Urinary bladder (tissue), 4 donors: ENCODE measurements around the gene ZC2HC1B. TPM values are rescaled to one million over a fixed set of nuclear protein-coding genes. Genes with fewer than 3 reads are reported as not detected.

Experiments
- DNase-seq: peaks from one replicate; pipeline ENCODE4 v3.0.0-alpha.2; 2015; ENCODE audit errors: extremely low spot score
- H3K27ac ChIP-seq: one replicate; pipeline ENCODE4 v1.5.1; 2013; ENCODE audit warnings: low read depth, mild to moderate bottlenecking, moderate library complexity
- H3K36me3 ChIP-seq: one replicate; pipeline ENCODE4 v1.6.1; 2013; ENCODE audit warnings: mild to moderate bottlenecking, moderate library complexity; ENCODE audit not compliant: insufficient read depth
- H3K4me1 ChIP-seq: one replicate; pipeline ENCODE4 v1.6.1; 2013; ENCODE audit warnings: mild to moderate bottlenecking, moderate library complexity; ENCODE audit not compliant: insufficient read depth
- H3K4me3 ChIP-seq: one replicate; pipeline ENCODE4 v1.5.1; 2013; ENCODE audit warnings: low read depth, low read length
- WGBS: extraction: QIAGEN DNeasy Blood & Tissue Kit; methylation state at CpG from one replicate; pipeline ENCODE4 v1.1.7; 2013; 5-methylcytosine and 5-hydroxymethylcytosine counted together
- polyA plus RNA-seq: library from polyadenylated mRNA; stranded (reverse); fragments of 200-250 nt; gene quantifications from one replicate; pipeline ENCODE4 v1.2.3, GENCODE V29; 2013
- total RNA-seq: library from RNA; depleted of rRNA; stranded (reverse); fragments of >200 nt; gene quantifications from one replicate; pipeline ENCODE4 v1.2.3, GENCODE V29; 2014
- donor health status: healthy with polysubstance abuse.
- donor health status: healthy.

Gene ZC2HC1B
- total and polyA plus RNA-seq, 2 donors, result not detected

DNA sequence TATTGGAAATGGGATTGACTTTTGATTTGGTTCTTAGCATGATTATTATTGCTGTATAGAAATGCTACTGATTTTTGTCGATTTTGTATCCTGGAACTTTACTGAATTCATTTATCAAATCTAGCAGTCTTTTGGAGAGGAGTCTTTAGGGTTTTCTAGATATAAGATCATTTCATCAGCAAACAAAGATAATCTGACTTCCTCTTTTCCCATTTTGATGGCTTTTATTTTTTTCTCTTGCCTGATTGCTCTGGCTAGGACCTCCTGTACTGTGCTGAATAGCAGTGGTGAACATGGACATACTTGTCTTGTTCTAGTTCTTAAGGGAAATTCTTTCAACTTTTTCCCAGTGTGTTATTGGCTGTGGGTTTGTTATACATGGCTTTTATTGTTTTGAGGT lies 64.6 kb downstream of the ZC2HC1B start:
- Histone ChIP-seq H3K36me3 (no peaks in the 10 kb centered on the region), H3K4me1 (no peaks in the 10 kb centered on the region), H3K4me3 (no peak overlapping the region), H3K27ac (no peak overlapping the region)
- no peak for DNase-seq
- 88% methylated on average over 1 of the region's 1 CpG for WGBS

DNA sequence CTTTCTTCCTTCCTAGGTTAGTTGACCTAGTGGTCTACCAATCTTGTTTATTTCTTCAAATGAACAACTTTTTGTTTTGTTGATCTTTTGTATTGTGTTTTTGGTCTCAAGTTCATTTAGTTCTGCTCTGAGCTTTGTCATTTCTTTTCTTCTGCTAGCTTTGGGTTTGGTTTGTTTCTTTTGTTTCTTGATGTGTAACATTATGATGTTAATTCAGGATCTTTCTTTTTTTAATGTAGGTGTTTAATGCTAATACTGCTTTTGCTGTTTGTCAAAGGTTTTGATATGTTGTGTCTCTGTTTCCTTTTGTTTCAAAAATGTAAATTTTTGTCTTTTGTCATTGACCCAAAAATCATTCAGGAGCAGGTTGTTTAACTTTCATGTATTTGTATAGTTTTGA lies 65.7 kb downstream of the ZC2HC1B start:
- H3K27ac ChIP-seq, result no peak overlapping the region
- no peak overlapping the region for H3K4me3 ChIP-seq
- no peaks in the 10 kb centered on the region for H3K36me3 ChIP-seq
- no peaks in the 10 kb centered on the region for H3K4me1 ChIP-seq
- DNase-seq, result no peak

DNA sequence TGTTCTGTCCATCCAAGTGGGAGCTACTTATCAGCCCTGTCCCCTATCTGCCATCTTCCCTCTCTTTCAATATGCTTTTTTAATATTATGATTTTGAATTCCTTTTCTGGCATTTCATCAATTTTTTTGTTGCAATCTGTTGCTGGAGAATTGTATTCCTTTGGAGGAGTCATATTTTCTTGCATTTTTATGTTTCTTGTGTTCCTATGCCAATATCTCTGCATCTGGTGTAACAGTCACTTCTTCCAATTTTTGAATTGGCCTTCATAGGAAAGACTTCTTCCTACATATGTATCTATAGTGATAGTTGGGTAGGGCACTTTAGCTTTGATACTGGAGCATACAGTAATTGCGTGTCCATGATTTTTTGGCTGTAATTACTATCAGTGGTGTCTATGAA lies 70.1 kb downstream of the ZC2HC1B start:
- Histone ChIP-seq H3K36me3 (no peaks in the 10 kb centered on the region), H3K4me3 (no peak overlapping the region), H3K27ac (no peak overlapping the region), H3K4me1 (no peaks in the 10 kb centered on the region)
- DNase-seq, result no peak
- WGBS, result 95% methylated on average over 1 of the region's 1 CpG

DNA sequence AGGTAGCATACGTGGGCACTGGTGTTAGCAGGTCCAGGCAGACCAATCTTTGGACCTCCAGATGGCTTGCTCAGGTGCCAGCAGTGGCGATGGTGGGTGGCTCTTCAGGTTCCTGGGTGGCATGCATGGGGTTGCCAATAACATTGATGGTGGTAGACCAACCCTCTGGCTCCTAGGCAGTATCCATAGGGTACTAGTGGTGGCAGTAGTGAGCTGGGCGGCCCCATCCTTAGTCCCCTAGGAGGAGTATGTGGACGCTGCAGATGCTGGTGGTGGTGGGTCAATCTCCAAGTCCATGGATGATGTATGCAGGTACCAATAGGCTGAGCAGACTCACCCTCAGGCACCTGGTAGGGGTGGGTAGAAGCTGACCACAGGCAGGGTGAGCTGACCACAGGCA lies 70.6 kb downstream of the ZC2HC1B start:
- Histone ChIP-seq H3K4me3 (no peak overlapping the region), H3K4me1 (no peaks in the 10 kb centered on the region), H3K36me3 (no peaks in the 10 kb centered on the region), H3K27ac (no peak overlapping the region)
- WGBS, result 97% methylated on average over 4 of the region's 4 CpGs
- no peak for DNase-seq

DNA sequence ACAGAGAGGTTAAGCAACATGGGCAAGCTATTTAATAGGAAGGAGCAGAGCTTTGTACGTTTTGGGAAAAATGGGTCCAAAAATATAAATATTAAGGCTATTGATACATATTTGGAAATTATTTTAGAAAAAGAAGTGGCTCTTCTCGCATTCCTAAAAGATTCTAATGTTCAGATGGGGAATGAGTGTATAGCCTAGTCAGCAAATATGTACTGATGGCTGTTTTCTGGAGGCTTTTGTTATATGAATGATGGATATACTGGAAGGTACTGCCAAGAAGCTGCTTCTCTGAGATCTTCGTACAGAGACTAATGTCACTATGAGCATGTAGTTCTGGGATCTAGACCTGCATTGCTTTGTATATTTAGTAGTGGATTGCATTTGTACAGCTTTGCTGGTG lies 72.1 kb downstream of the ZC2HC1B start:
- Histone ChIP-seq H3K27ac (no peak overlapping the region), H3K4me3 (no peak overlapping the region), H3K4me1 (no peaks in the 10 kb centered on the region), H3K36me3 (no peaks in the 10 kb centered on the region)
- no peak for DNase-seq
- WGBS, result 89% methylated on average over 3 of the region's 3 CpGs

DNA sequence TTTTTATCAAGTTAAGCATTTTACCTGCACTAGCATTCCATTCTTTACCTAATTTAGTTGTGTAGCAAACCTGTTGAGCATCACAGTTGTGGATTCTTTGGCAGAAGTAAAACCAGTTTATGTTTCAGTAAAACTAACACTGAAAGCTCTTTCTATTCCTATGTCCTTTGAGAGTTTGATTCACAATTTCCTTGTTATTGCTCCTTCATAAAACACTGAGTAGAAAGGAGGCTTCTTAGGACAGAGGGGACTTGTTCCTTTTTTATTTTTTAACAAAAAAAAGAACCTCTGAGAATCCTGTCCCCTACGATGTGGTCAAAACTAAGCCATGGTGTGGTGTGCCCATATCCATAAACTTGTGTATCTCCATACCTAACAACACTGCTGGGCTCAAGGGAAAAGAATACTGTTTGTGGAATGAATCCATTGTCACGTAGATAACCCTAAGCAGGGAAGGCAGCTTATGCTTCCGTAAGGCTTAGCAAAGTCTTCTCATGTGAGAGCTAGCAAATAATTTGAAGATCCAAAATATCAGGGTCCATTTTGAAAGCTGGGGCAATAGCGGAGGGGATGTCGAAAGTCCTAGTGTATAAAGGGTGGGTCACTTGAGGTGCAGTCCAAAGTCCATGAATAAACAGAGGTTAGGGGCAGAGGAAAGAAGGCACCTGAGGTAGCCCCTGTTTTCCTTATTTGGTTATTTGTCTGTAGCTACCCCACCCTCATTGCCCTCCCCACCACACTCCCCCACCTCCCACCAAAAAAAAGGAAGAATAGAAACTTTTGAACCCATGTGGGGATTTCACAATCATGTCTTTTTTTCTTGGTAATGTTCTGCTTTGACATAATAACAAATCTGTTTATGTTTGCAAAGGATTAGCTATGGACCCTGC lies 72.7 kb downstream of the ZC2HC1B start:
- peak overlapping the region; percentile 83 for H3K27ac ChIP-seq
- no peaks in the 10 kb centered on the region for H3K36me3 ChIP-seq
- DNase-seq, result no peak
- 60% methylated on average over 5 of the region's 5 CpGs for whole genome bisulfite sequencing
- H3K4me3 ChIP-seq, result no peak overlapping the region
- H3K4me1 ChIP-seq, result no peaks in the 10 kb centered on the region

DNA sequence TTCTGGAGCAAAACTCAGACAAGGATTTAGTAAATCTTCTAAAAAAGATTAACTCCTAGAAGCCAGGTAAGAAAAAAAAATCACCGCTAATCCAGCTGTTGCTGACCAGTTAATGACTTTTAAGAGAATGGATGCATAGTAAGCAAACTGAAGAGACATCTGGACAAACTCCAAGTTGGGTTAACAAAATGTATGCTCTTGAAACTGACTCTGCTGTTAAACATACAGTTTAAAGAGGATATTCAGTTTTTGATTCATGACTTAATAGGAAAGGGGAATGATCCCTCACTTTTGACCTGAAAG lies 73.3 kb downstream of the ZC2HC1B start:
- Histone ChIP-seq H3K4me1 (no peaks in the 10 kb centered on the region), H3K27ac (no peak overlapping the region)

DNA sequence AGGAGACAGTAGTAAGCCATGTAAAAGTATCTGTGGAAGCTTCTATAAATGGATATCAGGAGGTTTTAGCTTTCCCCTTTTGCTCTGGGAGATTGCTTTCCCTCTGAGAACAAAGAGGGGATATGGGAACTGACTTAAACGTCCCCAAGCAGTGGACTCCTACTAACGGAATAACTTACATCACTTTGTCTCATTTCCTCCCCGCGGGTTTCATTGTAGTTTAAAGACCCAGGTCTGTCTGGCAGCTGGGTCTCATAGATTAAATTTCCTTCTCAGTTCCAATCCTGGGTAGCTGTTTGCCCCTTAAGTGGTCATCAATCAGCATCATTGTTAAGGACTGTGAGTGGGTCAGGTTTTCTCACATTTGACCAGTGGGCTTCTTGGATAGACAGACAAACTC lies 75.1 kb downstream of the ZC2HC1B start:
- no peak for DNase-seq
- Histone ChIP-seq H3K4me3 (no peak overlapping the region), H3K36me3 (no peaks in the 10 kb centered on the region), H3K27ac (no peak overlapping the region), H3K4me1 (no peaks in the 10 kb centered on the region)
- 42% methylated on average over 4 of the region's 4 CpGs for WGBS

More for the DNA sequence above, 73.3 kb downstream of the ZC2HC1B start:
- no peaks in the 10 kb centered on the region for H3K36me3 ChIP-seq
- no peak for DNase-seq
- WGBS, result 72% methylated on average over 1 of the region's 1 CpG
- H3K4me3 ChIP-seq, result no peak overlapping the region

DNA sequence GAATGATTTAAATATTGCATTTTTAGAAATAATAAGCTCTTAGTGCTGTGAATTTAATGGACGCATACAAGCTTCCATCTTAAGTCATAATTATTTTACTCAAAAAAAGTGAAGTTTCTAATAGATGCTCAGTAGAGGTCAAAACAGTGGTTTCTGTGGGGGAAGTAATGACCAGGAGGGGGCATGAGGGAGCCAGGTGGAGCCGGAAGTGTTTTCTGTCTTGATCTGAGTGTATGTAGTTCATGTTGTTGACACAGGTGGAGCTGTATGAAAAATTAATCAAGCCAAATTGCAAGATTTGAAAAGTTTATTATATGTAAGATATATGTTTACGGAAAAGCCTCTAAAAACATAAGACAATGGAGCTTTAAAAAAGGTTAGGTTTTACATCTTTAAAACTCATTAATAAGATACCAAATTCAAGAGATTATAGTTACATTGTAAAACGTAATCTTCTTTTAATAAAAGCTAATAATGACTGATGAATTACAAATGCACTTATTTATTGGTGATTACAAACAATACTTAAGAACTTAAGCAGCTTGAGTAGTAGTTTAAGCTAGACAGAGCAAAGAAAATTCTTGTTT lies 75.8 kb downstream of the ZC2HC1B start:
- no peaks in the 10 kb centered on the region for H3K36me3 ChIP-seq
- no peaks in the 10 kb centered on the region for H3K4me1 ChIP-seq
- H3K4me3 ChIP-seq, result no peak overlapping the region
- 49% methylated on average over 4 of the region's 4 CpGs for WGBS
- no peak overlapping the region for H3K27ac ChIP-seq
- DNase-seq, result no peak

DNA sequence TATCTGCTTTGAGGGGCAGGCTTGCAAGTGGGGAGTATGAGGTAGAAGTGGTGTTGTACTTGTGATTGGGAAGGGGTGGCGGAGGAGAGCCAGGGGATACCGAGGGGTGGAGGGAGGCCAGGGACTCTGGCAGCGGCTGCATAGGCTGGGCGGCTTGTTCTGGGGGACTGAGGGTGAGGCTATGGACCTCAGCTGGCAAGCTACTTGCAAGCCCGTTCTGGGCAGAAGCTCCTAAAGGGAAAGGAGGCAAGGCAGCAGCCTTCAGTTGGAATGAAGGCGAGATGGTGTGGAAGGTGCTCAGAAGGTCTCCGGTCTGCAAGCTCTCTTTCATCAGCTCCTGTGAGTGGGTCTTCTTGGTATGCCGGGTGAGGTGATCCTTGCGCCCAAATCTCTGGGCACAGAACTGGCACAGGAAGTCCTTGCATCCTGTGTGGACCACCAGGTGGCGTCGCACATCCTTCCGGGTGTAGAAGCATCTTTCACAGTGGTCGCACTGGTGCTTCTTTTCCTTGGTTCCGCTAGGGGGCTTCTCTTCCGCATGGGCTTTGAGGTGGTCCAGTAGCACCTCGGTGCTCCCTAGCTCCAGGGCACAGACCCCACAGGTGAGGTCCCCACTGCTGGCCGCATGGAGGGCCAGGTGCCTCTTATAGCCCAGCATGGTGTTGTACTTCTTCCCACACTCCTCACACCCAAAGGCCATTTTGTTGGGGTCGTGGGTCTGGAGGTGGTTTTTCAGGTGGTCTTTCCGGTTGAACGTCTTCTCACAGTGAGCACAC lies 77.8 kb downstream of the ZC2HC1B start:
- Histone ChIP-seq H3K27ac (no peak overlapping the region), H3K4me1 (no peaks in the 10 kb centered on the region), H3K4me3 (no peak overlapping the region), H3K36me3 (no peaks in the 10 kb centered on the region)
- no peak for DNase-seq
- 66% methylated on average over 20 of the region's 20 CpGs for WGBS

DNA sequence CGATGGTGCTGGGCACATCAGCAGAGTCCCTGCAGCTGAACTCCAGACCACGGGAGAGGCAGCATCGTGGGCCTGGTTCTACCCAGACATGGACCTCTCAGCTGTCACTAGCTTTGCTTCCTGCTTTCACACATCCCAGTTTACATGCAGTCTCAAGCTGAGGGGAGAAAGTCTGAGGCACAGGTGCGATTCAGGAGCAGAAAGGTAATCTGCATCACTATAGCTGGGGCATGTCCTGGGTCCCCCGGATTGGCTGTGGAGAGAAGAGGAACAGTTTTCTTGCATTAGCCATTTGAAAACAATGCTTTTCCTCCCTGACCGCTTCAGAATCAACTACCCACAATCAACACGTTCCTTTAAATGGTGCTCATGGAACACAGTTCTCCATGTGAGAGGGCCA lies 83.9 kb downstream of the ZC2HC1B start:
- H3K27ac ChIP-seq, result no peak overlapping the region
- WGBS, result 89% methylated on average over 7 of the region's 7 CpGs
- H3K36me3 ChIP-seq, result no peaks in the 10 kb centered on the region
- no peaks in the 10 kb centered on the region for H3K4me1 ChIP-seq
- no peak for DNase-seq
- no peak overlapping the region for H3K4me3 ChIP-seq

DNA sequence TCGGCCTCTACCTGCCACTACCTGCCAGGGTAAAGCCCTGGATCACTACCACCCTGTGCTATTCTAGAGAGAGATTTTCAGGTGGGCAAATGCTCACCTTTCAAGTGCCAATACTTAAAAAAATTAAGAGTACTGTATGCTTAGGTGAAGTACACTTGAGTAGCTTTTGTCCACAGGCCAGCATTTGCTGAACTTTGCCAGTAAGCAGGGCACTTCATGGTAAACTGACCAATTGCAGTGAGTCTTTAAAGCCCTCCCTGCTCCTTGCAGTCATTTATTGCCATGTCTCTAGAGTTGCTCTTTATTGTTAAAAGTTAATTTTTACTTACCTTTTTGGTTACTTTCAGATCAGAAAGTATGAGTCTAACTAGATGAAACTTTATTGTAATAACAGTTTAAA lies 85.3 kb downstream of the ZC2HC1B start:
- no peak overlapping the region for H3K27ac ChIP-seq
- no peak overlapping the region for H3K4me3 ChIP-seq
- 82% methylated on average over 1 of the region's 1 CpG for WGBS
- no peaks in the 10 kb centered on the region for H3K4me1 ChIP-seq
- no peak for DNase-seq
- no peaks in the 10 kb centered on the region for H3K36me3 ChIP-seq

DNA sequence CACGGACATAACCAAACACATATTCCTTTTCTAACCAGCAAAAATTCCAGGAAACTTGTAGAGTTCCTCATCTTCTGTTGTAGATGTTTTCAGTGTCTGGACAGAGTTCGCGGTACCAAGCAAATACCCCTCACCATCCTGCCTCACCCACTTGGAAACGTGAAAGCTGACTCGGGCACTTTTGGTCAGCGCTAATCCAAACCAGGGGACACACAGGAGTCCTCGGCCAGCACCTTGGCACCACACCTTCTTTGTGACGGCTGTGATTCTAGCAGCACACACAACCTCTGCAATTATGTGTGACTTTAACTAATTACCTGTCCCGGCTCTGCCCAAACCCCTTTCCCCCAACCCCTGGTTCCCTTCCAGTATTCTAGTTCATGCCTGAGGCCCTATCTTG lies 85.7 kb downstream of the ZC2HC1B start:
- Histone ChIP-seq H3K4me1 (no peaks in the 10 kb centered on the region), H3K27ac (no peak overlapping the region), H3K4me3 (no peak overlapping the region), H3K36me3 (no peaks in the 10 kb centered on the region)
- DNase-seq, result no peak
- WGBS, result 83% methylated on average over 9 of the region's 9 CpGs

DNA sequence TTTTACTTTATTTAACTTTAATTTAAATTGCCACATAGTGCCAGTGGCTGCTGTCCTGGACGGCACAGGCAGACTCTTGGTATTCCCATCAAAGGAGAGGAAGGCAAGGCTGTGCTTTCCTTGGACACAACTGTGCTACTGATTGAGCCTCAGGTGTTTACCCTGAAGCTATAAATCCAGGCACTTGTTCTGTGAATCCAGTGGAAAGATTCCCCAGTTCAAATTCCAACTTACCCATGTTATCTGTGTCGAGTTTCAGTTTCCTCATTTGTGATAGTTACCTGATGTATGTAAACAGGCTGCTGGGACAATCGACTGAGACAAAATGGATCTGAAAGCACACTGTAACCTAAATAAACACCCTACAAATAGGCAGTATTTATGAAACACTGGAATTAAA lies 86.6 kb downstream of the ZC2HC1B start:
- H3K27ac ChIP-seq, result no peak overlapping the region
- DNase-seq, result no peak
- no peak overlapping the region for H3K4me3 ChIP-seq
- no peaks in the 10 kb centered on the region for H3K36me3 ChIP-seq
- H3K4me1 ChIP-seq, result no peaks in the 10 kb centered on the region
- 52% methylated on average over 3 of the region's 3 CpGs for WGBS
